ENCODE results near the gene CCNYL1.
A peak's percentile ranks its signal among the peaks of the same experiment; 100 is the strongest.
"Not testable (repeated sequence)": the region's sequence is repeated elsewhere in the genome, so short reads cannot be mapped to it uniquely, and the experiment has no call there.

CCNYL1 gene

DNA sequence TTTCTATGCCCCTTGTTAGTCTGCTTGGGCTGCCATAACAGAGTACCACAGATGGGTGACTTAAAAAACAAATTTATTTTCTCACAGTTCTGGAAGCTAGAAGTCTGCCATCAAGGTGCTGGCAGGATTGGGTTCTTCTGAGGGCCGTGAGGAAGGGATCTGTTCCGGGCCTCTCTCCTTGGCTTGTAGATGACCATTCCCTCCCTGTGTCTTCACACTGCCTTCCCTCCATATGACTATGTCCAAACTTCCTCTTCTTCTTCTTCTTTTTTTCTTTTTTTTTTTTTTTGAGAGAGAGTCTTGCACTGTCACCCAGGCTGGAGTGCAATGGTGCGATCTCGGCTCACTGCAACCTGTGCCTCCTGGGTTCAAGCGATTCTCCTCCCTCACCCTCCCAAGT, 13.1 kb upstream of the CCNYL1 start:
- no peak for DNase-seq

DNA sequence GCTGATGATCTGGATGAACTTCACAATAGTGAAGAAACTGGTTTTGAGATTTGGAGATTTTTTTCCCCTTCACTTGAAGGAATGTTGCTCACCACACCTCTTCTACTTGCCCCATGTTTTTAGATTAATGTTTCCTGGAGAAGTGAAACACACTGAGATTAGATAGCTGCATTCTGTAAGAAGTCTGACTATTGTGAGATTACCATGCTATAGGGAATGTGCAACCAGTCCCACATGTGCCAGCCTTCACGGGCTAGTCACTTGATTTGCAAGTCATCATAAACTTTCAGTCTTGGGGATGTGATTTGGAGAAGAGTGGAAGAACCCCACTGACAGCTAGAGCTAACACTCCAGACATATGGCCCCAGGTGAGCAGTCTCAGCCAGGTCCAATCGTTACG, 7.4 kb upstream of the CCNYL1 start:
- no peak for DNase-seq

DNA sequence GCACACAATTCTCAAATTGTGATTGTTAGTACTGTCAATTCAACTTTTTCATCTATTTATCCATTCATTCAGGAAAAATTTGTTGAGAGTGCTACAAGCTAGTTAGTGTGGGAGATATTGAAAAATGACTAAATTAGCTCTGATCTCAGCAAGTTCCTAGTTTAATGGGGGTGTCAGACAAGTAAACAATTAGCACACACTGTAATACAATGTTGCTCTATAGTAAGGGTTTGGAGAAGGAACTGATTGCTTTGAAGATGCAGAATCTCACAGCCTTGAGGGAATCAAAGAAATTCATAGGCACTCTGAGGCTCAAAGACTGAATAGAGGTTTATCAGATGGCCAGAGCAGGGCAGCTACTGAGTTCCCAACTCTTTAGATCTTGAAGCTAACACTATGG, 6.8 kb upstream of the CCNYL1 start:
- DNase-seq = no peak

DNA sequence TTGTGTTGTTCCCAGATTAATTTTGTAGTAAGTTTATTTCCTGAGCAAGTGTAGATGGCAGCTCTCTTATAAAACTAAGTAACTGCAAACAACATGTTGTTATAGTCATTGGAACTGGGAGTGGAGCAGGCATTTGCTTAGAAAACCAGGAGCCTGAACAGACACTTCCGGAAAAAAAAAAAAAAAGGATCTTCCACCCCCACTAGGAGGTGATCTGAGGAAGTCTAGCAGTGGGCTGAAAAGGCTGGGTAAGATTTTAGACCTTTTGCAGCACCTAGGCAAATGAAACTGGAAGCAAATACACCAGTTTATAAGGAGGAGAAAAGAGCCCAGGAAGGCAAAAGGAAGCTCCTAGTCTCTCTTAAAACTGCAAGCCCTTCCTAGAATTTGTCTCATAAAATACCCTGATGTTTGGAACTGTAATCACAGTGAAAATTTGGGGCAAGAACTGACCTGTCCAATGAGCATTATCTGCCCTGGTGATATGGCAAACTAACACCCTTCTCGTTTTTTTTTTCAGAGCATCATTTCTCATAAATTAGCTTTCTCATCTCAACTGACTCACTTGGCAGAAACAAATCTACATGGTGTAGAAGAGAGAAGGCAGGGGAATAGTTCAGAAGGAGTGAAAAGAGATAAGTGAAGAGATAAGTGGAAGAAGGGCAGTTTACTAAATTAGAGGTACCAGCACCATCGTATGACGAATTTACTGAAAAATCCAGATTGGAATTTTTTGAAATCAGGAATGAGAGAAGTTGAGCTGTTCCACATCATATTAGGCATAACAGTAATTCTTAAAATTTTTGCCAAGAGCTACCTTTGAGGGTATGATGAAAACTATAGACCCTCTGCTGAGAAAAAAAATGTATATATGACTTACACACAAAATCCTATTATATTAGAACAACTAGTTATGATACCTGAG, 4.2 kb upstream of the CCNYL1 start:
- no peak for DNase-seq

DNA sequence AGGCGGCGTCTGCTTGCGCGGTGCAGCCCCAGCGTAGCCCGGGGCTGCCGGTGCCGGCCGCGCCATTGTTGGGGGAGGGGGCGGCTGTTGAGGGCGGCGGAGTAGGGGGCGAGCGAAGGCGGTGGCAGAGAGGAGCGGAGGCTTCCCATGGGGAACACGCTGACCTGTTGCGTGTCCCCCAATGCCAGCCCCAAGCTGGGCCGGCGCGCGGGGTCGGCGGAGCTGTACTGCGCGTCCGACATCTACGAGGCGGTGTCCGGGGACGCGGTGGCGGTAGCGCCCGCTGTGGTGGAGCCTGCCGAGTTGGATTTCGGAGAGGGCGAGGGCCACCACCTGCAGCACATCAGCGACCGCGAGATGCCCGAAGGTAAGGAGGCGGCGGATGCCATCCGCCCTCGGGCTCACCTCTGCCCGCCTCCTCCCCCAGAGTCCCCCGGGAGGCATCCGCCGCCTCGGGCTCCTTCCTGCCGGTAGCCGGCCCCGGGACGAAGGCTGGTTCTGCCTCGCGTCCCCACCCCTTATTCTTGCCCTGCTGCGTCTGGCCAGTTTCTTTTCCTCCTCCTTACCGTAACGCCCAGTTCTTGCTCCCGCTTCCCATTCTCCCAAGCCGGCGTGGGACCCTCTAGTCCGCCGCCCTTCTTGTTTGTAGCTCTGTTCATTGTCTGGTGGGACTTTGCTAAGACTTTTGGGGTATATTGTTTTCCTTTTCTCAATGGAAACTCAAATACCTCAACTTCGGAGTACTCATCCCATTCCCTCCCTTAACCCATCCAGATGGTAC, 500 bp downstream of the CCNYL1 start:
- no peak for DNase-seq

DNA sequence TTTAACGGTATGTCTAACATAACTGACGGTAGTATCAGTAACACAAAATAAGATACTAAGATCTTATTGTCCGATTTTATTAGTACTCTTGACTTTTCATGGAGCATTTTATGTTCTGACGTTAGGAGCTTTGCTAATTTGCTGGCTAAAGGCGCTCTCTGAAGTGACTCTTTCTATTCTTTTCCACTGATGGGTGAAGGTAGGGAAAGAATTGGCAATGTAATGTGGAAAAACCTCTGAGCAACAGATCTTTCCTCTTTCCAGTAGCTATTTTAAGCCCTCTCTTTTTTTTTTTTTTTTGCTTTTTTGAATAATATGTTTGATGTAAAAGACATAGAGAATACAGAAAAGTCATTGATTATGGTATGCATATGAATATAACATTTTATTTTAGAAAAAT, 4.6 kb downstream of the CCNYL1 start:
- no peak for DNase-seq

DNA sequence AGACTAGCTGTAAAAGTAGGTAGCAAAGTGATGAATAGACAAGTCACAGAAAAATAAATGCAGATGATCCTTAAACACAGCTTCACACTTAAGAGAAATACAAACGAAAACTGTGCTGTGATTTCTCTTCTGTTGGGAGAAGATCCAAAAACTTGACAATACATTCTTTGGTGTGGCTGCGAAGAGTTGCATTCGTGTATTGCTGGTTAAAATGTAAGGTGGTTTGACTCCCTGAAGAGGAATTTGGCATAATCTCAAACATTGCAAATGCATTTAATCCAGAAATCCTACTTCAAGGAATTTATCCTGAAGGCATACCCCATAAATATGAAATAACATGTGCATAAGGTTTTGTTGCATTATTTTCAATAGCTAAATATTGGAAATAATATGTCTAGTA, 7.1 kb downstream of the CCNYL1 start:
- no peak for DNase-seq

DNA sequence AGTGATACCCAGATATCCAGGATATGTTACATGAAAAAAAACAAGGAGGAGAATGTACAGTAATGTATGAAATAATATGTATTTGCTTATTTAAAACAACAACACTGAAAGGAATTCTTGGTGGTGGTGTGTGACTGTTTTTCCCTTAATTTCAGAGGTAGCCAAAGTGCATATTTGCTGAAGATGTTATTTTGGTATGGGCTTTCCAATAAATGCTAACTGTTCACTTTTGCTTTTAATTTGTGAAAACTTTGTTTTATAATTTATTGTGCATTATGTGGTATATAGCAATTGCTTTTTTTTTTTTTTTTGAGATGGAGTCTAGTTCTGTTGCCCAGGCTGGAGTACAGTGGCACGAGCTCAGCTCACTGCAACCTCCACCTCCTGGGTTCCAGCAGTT, 7.6 kb downstream of the CCNYL1 start:
- DNase-seq = no peak

DNA sequence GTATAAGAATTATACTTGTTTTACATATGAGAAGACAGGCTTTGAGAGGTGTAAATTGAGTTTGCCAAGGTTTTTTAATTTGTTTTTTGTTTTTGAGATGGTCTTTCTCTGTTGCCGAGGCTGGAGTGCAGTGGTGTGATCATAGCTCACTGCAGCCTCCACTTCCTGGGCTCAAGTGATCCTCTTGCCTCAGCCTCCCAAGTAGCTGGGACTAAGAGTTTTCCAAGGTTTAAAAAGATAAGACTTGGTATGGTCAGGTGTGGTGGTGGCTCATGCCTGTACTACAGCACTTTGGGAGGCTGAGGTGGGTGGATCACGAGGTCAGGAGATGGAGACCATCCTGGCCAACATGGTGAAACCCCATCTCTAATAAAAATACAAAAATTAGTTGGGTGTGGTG, 8.2 kb downstream of the CCNYL1 start:
- DNase-seq = not testable (repeated sequence)

DNA sequence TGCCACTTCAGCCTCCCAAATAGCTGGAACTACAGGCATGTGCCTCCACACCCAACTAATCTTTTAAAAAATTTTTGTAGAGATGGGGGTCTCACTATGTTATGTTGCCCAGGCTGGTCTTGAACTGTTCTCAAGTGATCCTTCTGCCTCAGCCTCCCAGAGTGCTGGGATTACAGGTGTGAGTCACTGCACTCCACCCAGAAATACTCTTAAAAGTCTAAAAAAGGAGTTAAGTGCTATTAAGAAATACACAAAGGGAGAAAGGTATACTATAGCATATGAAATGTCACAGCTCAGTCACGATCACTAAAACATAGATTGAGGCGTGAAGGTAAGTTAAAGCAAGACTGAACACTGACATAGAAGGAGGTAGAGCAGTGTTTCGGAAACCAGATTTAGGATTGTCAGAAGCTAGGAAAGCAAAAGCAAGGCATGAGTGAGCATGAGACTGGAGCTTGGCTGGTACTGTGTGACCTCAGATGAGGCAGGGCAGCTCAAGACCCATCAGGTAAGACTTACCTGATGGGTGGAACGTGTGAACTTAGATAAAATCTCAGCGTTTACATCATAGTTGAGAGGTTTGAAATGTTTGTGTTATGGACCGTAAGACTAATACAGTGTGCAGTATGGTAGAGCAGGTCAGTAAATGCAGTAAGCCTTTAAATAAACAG, 9.2 kb downstream of the CCNYL1 start:
- DNase-seq = no peak

DNA sequence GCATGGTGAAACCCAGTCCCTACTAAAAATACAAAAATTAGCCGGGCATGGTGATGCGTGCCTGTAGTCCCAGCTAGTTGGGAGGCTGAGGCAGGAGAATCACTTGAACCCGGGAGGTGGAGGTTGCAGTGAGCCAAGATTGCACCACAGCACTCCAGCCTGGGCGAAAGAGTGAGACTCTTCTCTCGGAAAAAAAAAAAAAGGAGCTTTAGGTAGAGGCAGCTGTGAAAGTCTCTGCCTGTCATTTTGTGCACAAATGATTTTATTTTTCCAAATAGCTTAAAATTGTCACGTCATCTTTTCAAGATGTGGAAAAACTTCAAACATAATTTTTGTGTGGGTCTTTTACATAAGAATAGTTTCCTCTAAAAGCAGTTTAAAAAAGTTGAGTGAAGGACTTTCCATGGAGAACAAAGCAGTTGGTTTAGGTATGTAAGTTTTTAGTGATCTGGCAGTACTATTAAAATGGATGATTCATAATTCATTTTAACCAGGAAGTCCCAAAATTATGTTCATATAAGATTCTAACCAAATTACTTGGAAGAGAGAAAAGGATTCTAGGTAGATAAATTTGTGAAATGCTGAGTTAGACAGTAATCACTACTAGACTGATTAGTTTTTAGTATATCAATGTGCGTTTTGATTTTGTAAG, 11.5 kb downstream of the CCNYL1 start:
- DNase-seq = no peak

DNA sequence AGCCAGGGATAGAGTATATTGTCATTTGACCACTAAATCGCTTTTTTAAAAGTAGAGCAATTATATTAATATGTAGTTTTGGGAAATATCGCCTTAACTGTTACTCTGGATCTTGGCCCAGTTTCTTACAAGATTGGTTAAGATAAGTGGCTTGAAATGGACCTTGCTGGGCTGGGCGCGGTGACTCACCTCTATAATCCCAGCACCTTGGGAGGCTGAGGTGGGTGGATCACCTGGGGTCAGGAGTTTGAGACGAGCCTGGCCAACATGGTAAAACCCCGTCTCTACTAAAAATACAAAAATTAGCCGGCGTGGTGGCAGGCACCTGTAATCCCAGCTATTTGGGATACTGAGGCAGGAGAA, 12.0 kb downstream of the CCNYL1 start:
- DNase-seq = not testable (repeated sequence)

DNA sequence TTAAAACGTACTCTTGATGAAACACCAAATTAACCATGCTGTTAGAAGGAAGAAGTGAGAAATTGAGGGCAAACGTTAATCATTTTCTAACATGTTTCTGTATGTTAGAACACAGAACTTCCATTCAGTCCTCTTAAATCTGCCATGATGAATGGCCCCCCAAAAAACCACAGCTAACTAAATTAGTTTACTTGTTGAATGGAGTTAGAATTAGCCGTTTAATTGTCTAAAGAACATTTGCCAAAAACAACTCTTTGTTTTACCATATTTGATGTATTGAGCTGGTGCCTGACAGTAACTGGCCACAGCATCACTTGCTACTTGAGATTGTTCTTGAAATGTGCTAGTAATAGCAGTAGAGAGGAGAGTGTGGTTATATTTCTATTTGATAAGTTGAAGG, 12.7 kb downstream of the CCNYL1 start:
- no peak for DNase-seq

DNA sequence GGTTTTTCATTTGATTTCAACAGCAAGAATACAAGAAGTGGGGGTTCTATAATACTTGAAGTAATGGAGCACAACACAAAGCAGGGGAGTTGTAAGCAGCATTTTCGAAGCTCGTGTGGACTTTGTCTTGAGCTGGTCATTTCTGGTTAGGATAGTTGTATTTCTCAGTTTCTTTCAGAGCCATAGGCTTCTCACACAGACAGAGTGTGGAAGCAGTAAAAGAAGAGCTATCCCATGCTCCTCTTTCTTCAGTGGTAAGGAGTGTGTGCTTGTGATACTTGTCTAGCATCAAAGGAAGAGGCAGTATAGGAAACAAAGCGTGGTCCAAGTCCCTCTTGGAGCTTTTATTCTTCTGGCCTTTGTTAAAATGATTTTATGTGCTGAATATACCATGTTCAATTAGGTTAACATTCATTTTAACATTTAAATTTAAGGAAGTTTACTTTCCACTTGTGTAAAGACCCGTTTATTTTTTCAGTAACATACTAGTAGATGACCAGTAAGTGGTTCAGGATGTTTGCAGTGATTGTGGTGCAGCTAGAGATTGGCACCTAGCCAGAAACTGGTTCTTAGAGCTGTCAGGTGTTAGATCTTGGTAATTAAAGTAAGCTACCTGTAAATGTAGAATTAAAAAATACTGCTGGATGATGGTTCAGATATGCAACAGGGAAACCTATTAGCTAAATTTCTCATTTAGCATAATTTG, 14.6 kb downstream of the CCNYL1 start:
- DNase-seq = no peak

DNA sequence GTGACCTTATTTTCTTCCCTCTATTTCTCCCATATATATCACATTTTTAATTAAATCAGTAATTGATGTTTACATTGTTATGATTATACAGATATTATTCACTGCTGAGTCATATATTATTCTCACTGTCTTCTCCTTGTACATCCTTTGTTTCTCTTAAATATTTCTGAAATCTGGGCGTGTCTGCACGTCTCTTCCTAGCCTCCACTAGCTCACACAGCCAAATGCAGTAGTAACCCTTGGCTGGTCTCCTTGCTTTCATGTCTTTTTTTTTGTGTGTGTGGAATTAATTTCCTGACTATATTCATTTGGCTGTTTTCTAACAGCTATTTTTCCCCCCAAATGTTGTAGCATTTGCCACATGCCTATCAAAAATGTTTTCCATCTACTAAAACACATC, 15.8 kb downstream of the CCNYL1 start:
- DNase-seq = no peak

DNA sequence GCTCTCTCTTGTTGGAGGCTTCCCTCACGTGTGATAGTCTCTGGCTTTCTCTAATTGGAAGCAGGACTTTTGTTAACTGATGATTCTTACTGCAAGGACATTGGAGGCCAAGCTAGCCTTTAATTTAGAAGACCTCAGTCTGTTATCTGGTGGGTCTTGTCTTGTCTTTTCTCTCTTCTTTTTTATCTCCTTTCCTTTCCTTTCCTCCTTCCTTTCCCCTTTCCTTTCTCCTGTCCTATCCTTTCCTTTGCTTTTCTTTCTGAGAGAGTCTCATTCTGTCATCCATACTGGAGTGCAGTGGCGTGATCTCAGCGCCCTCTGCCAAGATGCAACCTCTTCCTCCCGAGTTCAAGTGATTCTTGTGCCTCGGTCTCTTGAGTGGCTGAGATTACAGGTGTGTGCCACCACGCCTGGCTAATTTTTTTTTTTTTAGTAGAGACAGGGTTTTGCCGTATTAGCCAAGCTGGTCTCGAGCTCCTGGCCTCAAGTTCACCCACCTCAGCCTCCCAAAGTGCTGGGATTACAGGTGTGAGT, 18.1 kb downstream of the CCNYL1 start:
- no peak for DNase-seq

DNA sequence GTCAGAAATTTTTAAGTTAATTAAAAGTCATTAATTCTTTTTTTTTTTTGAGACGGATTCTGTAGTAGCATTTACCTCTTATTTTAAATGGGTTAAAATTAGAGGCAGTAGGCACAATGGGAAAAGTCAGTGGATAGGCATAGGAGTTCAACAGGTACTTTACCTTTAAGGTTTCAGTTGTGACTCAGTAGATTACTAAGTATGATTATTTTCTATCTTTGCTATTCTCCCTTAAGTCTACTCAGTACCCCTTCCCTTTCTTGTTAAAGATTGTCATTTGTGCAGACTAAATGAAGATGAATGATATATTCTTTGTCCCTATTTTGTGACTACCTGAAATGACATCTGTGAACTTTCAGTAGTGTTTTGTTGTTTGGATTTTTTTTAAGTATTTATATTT, 19.7 kb downstream of the CCNYL1 start:
- DNase-seq = no peak

DNA sequence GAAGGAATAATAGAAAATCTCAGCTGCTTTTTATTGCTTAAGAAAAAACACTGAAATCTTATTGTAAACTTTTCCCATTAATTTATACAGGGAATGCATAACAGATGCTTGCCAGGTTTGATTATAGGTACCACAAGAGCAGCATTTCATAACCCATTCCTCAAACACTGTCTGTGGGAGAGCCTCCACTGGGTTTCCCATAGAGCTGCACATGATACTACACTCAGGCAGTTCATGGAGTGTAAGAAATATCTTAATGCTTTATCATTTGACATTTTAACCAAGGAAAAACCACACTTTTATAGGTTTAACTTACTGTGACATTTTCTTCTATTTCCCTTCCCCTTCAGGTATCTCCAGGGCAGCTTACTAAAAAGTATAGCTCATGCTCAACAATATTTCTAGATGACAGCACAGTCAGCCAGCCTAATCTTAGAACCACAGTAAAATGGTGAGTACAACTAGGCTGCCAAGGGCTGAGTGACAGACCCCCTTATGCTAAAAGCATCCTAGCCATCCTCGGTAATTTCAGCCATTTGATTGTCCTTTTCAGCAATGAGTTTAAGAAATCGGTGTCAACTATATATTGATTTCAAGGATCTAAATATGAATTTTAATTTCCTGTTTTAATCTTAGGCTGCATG, 22.3 kb downstream of the CCNYL1 start:
- DNase-seq = no peak

DNA sequence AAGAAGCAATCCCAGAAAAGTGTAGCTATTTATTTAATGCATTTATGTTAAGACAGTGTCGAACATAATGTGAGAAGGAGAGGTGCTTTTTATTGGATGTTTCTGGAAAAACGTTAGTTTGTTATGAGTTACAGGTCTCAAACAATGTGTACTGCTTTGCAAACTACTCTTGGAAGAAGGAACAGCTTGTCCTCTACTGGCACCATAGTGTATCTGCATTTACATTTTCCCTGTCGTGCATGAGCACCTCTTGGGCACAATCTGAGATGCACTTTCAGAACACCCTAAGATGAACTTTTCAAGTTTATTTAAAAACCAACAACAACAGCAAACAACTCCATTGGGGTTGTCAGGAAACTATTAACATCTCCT, 22.8 kb downstream of the CCNYL1 start:
- DNase-seq = peak; percentile 60

DNA sequence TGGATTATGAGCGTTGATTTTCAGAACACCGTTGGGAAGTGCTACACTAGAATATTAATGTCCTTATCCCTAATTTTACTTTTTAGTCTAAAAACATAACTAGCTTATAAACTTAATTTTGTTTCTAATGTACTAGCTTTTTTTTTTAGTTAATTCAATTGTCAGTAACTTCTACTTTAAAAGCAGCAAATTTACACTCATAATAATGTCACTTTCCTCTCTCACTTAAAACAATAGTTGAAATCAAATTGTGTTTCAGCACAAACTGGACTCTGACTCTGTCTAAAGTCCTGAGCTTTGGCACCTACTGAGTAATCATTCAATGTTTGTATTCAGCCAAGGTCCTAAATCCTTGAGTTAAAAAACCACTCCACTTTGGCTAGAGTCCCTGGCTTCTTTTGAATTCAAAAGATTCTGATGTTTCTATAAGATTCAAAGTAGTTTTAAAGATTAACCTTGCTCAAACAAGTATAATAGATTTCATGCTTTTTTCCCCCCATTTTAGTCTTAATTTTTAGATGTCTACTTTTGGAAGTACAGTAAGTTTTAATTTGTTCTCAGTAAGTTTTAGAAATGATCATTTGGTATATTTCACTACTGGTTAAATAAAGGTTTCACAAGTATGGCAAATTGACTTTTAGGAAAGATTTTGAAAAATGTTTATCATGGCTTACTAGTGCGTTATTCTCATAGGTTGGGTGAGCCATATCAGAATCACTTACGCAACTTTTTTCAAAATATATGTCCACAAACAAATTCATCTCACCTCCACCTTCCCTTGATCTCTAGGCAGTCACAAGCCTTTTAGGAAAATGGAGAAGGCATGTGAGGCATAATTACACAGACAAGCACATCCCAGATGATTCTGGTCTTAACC, 23.4 kb downstream of the CCNYL1 start:
- no peak for DNase-seq

DNA sequence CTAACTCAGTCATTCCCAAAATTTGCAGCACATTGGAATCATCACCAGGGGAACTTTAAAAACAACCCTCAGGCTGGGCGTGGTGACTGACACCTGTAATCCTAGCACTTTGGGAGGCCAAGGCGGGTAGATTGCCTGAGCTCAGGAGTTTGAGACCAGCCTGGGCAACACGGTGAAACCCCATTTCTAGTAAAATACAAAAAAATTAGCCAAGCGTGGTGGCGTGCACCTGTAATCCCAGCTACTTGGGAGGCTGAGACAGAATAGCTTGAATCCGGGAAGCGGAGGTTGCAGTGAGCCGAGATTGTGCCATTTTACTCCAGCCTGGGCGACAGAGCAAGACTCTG, 24.0 kb downstream of the CCNYL1 start:
- DNase-seq = not testable (repeated sequence)
